ENCODE measurements around the gene PPAT.

The PPAT gene

GRCh38 chr4:56424176-56424575 is 11.2 kb downstream of the PPAT start:
- Histone ChIP-seq H3K4me3 (replicated peaks; ENCODE audit: insufficient read depth, low read length) (no peak overlapping the region), H3K27me3 (ENCODE audit: insufficient read depth, poor library complexity, severe bottlenecking) (no peaks in the 10 kb centered on the region), H3K27ac (replicated peaks) (no peak overlapping the region)
- TF ChIP-seq GABPA (IDR thresholded peaks at IDR 0.05; ENCODE audit: low read depth), result no peak
- no peak for TF ChIP-seq POLR2AphosphoS5 (IDR thresholded peaks at IDR 0.05; ENCODE audit: low read depth)
- TF ChIP-seq CTCF (IDR thresholded peaks at IDR 0.05; ENCODE audit: insufficient read depth, low read length), result no peak
- TF ChIP-seq, protein P1, sequence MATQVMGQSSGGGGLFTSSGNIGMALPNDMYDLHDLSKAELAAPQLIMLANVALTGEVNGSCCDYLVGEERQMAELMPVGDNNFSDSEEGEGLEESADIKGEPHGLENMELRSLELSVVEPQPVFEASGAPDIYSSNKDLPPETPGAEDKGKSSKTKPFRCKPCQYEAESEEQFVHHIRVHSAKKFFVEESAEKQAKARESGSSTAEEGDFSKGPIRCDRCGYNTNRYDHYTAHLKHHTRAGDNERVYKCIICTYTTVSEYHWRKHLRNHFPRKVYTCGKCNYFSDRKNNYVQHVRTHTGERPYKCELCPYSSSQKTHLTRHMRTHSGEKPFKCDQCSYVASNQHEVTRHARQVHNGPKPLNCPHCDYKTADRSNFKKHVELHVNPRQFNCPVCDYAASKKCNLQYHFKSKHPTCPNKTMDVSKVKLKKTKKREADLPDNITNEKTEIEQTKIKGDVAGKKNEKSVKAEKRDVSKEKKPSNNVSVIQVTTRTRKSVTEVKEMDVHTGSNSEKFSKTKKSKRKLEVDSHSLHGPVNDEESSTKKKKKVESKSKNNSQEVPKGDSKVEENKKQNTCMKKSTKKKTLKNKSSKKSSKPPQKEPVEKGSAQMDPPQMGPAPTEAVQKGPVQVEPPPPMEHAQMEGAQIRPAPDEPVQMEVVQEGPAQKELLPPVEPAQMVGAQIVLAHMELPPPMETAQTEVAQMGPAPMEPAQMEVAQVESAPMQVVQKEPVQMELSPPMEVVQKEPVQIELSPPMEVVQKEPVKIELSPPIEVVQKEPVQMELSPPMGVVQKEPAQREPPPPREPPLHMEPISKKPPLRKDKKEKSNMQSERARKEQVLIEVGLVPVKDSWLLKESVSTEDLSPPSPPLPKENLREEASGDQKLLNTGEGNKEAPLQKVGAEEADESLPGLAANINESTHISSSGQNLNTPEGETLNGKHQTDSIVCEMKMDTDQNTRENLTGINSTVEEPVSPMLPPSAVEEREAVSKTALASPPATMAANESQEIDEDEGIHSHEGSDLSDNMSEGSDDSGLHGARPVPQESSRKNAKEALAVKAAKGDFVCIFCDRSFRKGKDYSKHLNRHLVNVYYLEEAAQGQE (IDR thresholded peaks at IDR 0.05; ENCODE audit: insufficient replicate concordance, low read depth), result no peak
- TF ChIP-seq SPI1 (IDR thresholded peaks at IDR 0.05; ENCODE audit: borderline replicate concordance, low read depth), result no peak
- DNase-seq (ENCODE audit: low read depth in 1 of 2, low spot score in 1 of 2), result no peak

DNA sequence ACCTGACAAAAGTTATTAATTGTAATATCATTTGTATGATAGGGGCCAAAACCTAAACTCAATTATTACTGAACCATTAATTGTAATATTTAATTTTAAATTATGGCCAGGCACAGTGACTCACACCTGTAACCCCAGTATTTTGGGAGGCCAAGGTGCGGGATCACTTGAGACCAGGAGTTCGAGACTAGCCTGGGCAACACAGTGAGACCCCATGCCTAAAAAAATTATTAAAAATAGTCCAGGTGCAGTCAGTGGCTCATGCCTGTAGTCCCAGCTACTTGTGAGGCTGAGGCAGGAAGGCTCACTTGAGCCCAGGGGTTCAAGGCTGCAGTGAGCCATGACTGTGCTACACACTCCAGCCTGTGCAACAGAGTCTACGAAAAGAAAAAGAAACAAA is 18.0 kb downstream of the PPAT start:
- H3K27me3 ChIP-seq (ENCODE audit: insufficient read depth, poor library complexity, severe bottlenecking), result no peaks in the 10 kb centered on the region

GRCh38 chr4:56416349-56416748 is 19.1 kb downstream of the PPAT start:
- DNase-seq (ENCODE audit: low read depth in 1 of 2, low spot score in 1 of 2), result no peak
- TF ChIP-seq CTCF (IDR thresholded peaks at IDR 0.05; ENCODE audit: insufficient read depth, low read length) (no peak), GABPA (IDR thresholded peaks at IDR 0.05; ENCODE audit: low read depth) (no peak), SPI1 (IDR thresholded peaks at IDR 0.05; ENCODE audit: borderline replicate concordance, low read depth) (no peak)
- no peak overlapping the region for H3K27ac ChIP-seq (replicated peaks)
- no peak overlapping the region for H3K4me3 ChIP-seq (replicated peaks; ENCODE audit: insufficient read depth, low read length)
- no peaks in the 10 kb centered on the region for H3K27me3 ChIP-seq (ENCODE audit: insufficient read depth, poor library complexity, severe bottlenecking)

More for the DNA sequence above, 18.0 kb downstream of the PPAT start:
- no peak for TF ChIP-seq CTCF (IDR thresholded peaks at IDR 0.05; ENCODE audit: insufficient read depth, low read length)
- TF ChIP-seq, protein P1 (IDR thresholded peaks at IDR 0.05; ENCODE audit: insufficient replicate concordance, low read depth), result no peak
- TF ChIP-seq SPI1 (IDR thresholded peaks at IDR 0.05; ENCODE audit: borderline replicate concordance, low read depth), result no peak
- no peak for TF ChIP-seq POLR2AphosphoS5 (IDR thresholded peaks at IDR 0.05; ENCODE audit: low read depth)
- no peak for TF ChIP-seq GABPA (IDR thresholded peaks at IDR 0.05; ENCODE audit: low read depth)
- Histone ChIP-seq H3K27ac (replicated peaks) (no peak overlapping the region), H3K4me3 (replicated peaks; ENCODE audit: insufficient read depth, low read length) (no peak overlapping the region)
- DNase-seq (ENCODE audit: low read depth in 1 of 2, low spot score in 1 of 2), result no peak

GRCh38 chr4:56414135-56414670 is 21.2 kb downstream of the PPAT start:
- Histone ChIP-seq H3K27ac (replicated peaks) (no peak overlapping the region), H3K27me3 (ENCODE audit: insufficient read depth, poor library complexity, severe bottlenecking) (no peaks in the 10 kb centered on the region), H3K4me3 (replicated peaks; ENCODE audit: insufficient read depth, low read length) (no peak overlapping the region)
- TF ChIP-seq SPI1 (IDR thresholded peaks at IDR 0.05; ENCODE audit: borderline replicate concordance, low read depth) (no peak), GABPA (IDR thresholded peaks at IDR 0.05; ENCODE audit: low read depth) (no peak), CTCF (IDR thresholded peaks at IDR 0.05; ENCODE audit: insufficient read depth, low read length) (no peak), POLR2AphosphoS5 (IDR thresholded peaks at IDR 0.05; ENCODE audit: low read depth) (no peak)
- TF ChIP-seq, protein P1 (IDR thresholded peaks at IDR 0.05; ENCODE audit: insufficient replicate concordance, low read depth), result no peak
- DNase-seq (ENCODE audit: low read depth in 1 of 2, low spot score in 1 of 2), result no peak
